HG03575 (cell line): Measurements from ENCODE around the gene VSIG10.
"Not testable (repeated sequence)": the region's sequence is repeated elsewhere in the genome, so short reads cannot be mapped to it uniquely, and the experiment has no call there.

ENCODE experiments used
- ATAC-seq: cut with Tn5 transposase; IDR thresholded peaks from one replicate; pipeline ENCODE4 v1.9.1; 2021; ENCODE audit not compliant: unreplicated experiment, insufficient number of reproducible peaks, low FRiP score; ENCODE audit errors: extremely low read depth

Gene VSIG10

DNA sequence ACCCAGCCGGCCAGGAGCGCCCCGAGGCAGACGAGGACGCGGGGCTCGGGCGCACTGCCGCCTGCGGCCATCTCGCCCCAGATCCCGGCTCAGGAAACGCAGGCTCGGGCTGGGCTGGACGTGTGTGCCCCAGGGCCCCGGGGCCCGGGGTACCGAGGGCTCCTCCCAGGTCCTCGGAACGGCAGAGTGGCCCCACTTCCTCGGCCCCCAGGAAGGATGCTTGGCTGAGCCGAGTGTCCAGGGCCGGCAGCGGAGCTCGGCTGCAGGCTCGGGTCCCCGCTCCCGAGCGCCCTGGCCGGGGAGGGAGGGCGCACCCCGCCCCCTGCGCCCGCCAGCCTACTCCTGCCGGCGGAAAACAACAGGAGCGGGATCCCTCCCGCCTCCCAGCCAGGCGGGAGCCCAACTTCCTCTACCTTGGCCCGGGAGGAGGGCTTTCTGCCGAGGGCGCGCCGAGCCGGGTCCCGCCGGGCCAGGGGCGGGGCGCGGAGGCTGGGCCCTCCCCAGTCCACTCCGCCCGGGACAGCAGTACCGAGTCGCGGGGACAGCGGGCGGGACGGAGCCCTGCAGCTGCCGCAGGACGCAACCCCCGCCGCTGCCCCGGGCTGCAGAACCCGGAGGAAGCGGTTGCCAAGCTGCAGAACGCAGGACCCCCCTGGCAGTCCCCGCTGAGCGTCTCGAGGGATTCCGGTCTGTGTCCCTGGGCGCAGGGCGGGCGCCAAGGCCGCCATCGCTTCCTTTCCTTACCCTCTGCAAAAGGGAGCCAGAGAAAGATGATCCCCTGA lies at the start of gene VSIG10:
VSIG10 (minus strand) TSS at position 411 of the 782 bp plus-strand sequence; CDS start at position 71, 340 bp downstream.
- no peak for ATAC-seq

- no peak for ATAC-seq
These were observed 47.9 kb upstream of the VSIG10 start for GRCh38 chr12:118151755-118152154.

- ATAC-seq: no peak
These were observed 46.8 kb upstream of the VSIG10 start for GRCh38 chr12:118150625-118151024.

DNA sequence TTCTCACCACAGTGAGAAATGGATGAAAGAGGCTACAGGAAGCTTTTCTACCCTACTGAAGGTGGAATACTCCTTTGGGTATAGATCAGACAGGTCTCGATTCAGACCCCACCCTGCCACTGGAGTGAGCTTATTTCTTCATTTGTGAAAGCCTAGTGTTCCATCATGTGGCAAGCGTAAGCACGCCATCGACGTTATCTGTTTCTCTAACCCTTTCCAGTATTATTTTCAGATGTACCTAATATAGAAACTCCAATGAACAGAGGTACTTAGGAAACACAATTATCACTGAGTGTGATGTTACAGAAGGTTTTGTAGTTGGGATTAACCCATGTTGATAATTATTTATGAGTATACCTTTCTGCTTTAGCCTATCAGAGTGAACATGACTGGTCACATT lies 44.5 kb upstream of the VSIG10 start:
- ATAC-seq: no peak

DNA sequence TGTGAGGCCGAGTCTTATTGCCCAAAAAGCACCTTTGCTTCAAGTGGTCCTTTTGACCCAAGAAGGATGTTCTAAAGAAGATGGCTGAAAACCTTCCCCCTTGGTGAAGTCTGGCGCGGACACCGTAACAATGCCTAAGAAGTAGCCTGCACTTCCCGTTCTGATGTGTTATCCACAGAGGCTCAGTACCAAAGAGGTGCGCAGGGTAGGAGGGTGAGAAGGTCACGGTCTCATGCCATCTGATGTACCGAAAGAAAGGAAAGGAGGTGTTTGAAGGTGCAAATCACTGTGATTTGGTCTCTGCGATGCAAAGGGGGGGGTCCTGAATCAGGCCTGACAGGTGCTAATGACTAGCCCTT lies 42.0 kb upstream of the VSIG10 start:
- ATAC-seq: no peak

DNA sequence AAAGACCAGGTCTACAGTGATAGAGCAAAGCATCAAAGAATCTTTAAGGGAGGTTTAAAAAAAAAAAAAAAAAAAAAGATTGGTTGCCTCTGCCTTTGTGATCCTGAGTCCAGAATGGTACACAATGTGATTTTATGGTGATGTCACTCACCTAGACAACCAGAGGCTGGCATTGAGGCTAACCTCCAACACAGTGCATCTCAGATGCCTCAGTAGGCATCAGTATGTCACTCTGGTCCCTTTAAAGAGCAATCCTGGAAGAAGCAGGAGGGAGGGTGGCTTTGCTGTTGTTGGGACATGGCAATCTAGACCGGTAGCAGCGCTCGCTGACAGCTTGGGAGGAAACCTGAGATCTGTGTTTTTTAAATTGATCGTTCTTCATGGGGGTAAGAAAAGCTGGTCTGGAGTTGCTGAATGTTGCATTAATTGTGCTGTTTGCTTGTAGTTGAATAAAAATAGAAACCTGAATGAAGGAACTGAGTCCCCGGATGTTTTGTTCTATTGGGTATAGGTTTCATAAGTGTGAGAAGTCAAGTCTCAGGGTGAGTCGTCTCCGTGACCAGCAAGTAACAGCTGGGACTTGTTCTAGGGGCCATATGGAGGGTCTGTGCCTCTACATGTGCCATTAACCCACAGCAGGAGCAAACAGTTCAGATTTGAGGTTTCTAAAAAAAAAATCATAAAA lies 41.4 kb upstream of the VSIG10 start:
- ATAC-seq: no peak

- no peak for ATAC-seq
These were observed 40.7 kb upstream of the VSIG10 start for GRCh38 chr12:118144499-118144898.

DNA sequence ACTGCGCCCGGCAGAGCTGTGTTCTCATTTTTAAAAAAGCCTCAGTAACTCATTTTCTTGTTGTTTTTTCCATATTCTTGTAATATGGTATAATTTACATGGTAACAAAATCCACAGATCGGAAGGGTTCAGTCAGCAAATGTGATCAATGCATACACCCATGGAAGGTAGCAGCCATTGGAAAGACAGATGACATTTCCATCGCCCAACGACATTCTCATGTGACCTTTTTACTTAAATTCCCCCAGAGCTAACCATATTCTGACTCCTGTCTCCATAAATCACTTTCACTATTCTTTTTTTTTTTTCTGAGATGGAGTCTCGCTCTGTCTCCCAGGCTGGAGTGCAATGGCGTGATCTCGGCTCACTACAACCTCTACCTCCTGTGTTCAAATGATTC lies 37.0 kb upstream of the VSIG10 start:
- ATAC-seq: no peak

DNA sequence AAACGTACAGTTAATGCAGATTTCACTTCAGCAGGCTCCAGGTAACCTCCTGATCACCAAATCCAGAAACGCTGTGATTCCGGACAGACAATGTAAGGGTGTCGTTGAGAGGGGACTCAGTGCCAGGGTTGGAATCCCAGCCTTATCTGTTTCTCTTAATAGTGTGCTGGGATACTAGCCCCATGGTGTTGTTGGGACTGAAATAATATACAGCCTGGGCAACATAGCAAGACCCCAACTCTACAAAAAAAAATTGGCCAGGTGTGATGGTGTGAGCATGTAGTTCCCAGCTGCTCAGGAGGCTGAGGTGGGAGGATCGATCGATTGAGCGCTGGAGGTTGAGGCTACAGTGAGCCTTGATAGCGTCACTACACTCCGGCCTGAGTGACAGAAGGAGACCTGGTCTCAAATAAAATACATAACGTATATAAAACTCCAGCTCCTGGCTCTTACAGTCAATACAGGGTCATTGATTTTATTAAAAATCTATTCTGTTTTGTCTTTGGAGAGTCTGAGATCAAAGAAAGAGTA lies 33.4 kb upstream of the VSIG10 start:
- no peak for ATAC-seq

- ATAC-seq: no peak
These were observed 32.8 kb upstream of the VSIG10 start for GRCh38 chr12:118136559-118137003.

- ATAC-seq: no peak
These were observed 32.2 kb upstream of the VSIG10 start, which contains the start of gene PEBP1 for GRCh38 chr12:118135788-118136558. PEBP1 (plus strand) TSS chr12:118136124; CDS start chr12:118136210, 86 bp downstream.

DNA sequence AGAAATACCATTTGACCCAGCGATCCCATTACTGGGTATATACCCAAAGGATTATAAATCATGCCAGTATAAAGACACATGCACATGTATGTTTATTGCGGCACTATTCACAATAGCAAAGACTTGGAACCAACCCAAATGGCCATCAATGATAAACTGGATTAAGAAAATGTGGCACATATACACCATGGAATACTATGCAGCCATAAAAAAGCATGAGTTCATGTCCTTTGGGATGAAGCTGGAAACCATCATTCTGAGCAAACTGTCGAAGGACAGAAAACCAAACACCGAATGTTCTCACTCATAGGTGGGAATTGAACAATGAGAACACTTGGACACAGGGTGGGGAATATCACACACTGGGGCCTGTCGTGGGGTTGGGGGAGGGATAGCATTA lies 25.6 kb upstream of the VSIG10 start:
- ATAC-seq: not testable (repeated sequence)

- no peak for ATAC-seq
These were observed 24.1 kb upstream of the VSIG10 start for GRCh38 chr12:118127867-118128266.

GRCh38 chr12:118126119-118126757 lies 22.4 kb upstream of the VSIG10 start:
- no peak for ATAC-seq

DNA sequence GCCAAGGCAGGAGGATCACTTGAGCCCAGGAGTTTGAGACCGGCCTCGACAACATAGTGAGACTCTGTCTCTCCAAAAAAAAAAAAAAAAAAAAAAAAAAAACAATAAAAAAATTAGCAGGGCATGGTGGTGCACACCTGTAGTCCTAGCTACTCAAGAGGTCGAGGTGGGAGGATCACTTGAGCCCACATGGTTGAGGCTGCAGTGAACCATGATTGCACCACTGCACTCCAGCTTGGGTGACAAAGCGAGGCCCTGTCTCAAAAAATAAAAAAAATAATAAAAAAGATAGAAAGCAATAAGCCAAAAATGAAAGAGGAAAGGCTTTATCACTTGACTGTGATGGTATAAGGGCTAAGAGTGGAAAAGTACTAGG lies 21.9 kb upstream of the VSIG10 start:
- no peak for ATAC-seq

DNA sequence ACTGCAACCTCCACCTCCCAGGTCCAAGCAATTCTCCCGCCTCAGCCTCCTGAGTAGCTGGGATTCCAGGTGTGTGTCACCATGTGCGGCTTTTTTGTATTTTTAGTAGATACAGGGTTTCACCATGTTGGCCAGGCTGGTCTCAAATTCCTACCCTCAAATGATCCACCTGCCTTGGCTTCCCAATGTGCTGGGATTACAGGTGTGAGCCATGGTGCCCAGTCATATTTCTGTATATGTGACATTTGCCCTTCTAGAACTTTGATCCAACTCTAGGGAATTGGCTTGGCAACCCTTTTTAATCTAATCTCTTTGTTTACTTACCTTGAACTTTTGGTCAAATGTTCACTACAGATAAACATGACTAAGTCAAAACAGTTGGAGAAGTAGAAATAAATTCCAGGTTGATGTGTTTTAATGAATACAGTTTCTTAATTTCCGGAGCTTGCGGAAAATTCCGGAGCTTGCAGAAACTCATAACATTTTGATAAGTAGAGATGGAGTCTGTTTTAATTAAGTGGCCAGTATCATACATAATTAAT lies 20.6 kb upstream of the VSIG10 start:
- no peak for ATAC-seq

DNA sequence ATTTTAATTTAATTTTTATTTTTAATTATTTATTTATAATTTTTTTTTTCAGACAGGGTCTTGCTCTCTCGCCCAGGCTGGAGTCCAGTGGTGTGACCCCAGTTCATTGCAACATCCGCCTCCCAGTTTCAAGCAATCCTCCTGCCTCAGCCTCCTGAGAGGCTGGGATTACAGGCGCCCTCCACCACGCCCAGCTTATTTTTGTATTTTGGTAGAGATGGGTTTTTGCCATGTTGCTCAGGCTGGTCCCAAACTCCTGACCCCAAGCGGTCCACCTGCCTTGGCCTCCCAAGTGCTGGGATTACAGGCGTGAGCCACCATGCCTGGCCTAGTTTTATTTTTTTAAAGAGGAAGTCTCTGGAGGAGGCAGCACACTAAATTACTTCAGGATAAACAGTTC lies 18.5 kb upstream of the VSIG10 start:
- ATAC-seq: no peak

- no peak for ATAC-seq
These were observed 17.0 kb upstream of the VSIG10 start for GRCh38 chr12:118120579-118121363.
